Measurements from ENCODE around the gene LDLR.

- TF ChIP-seq CTCF (IDR thresholded peaks at IDR 0.05; ENCODE audit: extremely low read depth in 1 of 2, insufficient read depth in 1 of 2, low read depth in 1 of 2, low read length in 2 of 2) (no peak), MAX (IDR thresholded peaks at IDR 0.05; ENCODE audit: insufficient read depth, insufficient read length) (no peak), POLR2A (IDR thresholded peaks at IDR 0.05; ENCODE audit: low read depth, low read length) (no peak), POLR2AphosphoS5 (IDR thresholded peaks at IDR 0.05; ENCODE audit: insufficient read depth, low read depth, low read length) (no peak), FOS (IDR thresholded peaks at IDR 0.05; ENCODE audit: borderline replicate concordance, insufficient read depth, low read length) (no peak), EZH2 (IDR thresholded peaks at IDR 0.05; ENCODE audit: borderline replicate concordance, low read depth, low read length, severe bottlenecking) (no peak), JUN (IDR thresholded peaks at IDR 0.05; ENCODE audit: borderline replicate concordance, insufficient read depth, insufficient read length, low read depth) (no peak), MYC (IDR thresholded peaks at IDR 0.05; ENCODE audit: low read depth, low read length) (no peak), GATA2 (IDR thresholded peaks at IDR 0.05; ENCODE audit: insufficient read depth, insufficient read length, low read depth, low read length) (no peak)
Measured at GRCh38 chr19:11176466-11177193, 87.4 kb downstream of the LDLR start.

Data from endothelial cell of umbilical vein (primary cell).